GM18867 (cell line): ENCODE measurements around the gene DSCAML1.

Experiments
- ATAC-seq: cut with Tn5 transposase; IDR thresholded peaks from one replicate; pipeline ENCODE4 v1.9.1; 2021; ENCODE audit warnings: mild to moderate bottlenecking, moderate library complexity; ENCODE audit not compliant: unreplicated experiment

DSCAML1 gene

DNA sequence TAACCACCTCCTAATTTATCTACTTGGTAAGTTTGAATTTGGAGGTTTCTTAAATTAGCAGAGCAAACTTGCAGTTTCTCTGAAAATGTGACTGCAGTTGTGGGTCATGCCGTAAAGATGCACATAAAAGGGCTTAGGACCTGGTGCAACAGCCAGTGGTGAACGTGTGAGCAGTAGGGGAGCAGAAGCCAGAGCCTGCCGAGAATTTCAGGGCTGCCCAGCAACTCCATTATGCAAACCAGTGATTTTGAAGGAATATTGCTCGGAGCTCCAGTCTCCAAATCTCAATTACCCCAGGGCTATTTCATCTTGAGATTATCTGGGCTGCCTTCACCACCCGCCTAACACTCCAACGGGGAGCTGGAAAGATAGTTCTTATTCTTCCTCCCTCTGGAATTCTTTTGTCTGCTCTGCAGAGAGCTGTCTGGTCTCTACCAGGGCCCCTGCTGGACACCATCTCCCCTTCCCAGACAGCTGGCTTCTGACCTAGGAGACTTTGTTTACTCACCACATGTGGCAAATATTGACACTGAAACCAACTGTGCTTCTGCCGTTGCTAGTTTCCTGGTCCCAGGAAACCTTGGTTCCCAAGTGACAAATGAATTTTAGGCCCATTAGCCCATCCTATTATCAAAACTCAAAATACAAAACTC is 93.9 kb downstream of the DSCAML1 start:
- ATAC-seq: no peak

DNA sequence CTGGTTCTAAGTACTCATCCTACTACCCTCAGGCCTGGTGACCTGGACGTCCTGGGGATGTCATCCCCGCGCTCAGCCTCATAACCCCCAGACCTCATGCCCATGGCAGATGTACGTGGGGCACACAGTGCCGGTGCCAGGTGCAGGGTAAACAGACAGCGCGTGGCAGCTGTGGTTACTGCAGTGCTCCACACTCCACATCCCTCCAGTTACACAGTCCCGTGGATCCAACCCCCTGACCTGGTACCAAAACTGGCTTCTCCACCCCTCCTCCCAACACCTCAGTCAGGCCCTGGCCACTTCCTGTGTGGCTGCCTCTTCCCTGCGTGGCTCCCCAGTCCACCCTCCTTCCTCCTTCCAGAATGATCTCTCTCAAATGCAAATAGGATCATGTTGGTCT is 95.2 kb downstream of the DSCAML1 start:
- ATAC-seq: no peak

DNA sequence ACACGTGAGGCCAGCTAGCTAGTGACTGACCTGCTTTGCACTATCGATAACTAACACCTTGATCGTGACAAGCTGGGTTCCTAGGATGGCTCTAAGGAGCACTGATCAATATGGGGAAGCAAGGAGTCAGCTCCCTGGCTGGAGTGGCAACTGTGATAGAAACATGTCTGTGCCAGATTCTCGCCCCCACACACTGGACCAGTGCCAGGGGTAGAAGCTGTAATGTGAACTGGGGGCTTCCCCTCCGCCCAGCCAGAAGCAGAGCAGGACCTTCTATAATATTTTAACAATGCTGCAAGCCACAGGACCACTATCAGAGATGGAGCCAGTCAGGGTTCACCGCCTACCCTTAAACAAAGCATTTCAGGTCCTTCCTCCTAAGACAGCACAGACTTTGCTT is 96.5 kb downstream of the DSCAML1 start:
- ATAC-seq: no peak

DNA sequence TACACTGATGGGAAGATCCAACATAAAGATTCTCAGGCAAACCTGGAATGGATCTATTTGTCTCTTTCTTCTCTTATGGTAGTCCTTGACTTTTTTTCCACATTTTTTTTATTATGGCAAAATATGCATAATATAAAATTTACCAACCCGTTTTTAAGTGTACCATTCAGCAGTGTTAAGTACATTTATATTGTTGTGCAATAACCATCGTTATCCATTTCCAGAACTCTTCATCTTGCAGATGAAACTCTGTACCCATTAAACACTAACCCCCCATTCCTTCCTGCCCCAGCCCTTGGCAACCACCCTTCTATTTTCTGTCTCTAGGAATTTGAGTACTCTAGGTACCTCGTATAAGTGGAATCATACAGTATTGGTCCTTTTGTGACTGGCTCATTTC is 99.7 kb downstream of the DSCAML1 start:
- ATAC-seq: no peak

DNA sequence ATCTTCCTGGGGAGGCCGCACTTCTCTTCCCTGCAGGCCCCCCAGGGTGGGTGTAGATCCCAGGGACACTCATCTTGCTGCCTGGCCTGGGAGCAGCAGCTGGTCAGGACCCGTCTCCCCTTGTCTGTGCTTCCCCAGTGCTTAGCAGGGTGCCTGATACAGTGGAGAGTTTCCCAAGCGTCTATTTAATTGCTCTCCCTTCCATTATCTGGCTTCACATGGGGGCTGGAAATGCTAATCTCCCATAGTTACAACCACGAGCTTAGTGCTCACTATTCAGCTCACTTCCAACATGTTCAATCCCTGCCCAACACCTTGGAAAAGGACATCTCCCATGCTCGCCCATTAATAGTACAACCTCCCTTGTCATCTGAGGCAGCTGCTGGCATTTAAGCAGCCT is 100.5 kb downstream of the DSCAML1 start:
- ATAC-seq: no peak

DNA sequence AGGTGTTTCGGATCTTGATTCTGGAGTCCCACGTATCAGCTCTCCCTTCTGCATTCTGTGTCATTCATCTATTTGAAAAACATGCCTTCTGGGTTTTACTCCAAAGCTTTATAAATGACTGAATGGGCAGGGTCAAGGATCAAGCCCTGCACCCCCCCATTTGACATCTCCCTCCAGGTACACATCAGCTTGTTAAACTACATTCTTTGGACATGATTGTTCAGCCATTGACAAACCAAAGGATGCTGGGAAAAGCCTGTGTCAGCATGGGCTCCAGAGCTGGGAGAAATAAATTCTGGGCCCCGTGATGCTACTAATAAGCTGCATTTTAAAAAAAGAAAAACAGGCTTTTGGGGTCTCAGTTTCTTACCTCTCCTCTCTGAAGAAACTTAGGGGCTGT is 103.7 kb downstream of the DSCAML1 start:
- no peak for ATAC-seq

DNA sequence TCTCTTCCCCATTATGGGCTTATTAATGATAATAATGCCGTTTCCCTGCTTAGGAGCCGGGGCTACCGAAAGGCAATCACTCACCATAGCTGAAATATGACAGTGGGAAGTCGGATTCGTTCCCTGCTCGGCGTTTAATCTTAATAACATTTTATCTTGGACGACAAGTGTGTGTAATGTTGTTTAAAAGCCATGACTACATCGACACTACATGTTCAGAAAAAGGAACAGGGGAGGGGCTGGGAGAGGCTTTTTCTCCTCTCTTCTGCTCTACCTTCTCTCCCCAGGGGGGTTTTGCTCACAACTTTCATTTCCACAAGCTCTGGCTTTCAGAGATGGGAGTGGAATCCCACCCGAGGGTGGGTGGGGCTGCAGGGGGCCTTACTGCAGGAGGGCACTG is 105.5 kb downstream of the DSCAML1 start:
- ATAC-seq: no peak

DNA sequence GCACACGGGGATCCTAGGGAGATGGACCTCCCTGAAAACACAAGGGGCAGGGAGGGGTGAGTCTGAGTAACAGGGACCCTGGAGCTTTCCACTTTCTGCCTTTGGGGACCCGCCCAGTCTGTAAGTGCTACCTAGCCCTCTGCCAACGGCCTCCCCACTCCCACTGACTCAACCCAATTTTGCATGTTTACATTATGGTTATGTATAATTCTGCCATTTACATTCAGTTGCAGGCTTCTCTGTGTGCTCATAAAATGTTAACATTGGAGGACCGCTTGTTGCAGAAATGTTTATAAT is 105.8 kb downstream of the DSCAML1 start:
- ATAC-seq: no peak

DNA sequence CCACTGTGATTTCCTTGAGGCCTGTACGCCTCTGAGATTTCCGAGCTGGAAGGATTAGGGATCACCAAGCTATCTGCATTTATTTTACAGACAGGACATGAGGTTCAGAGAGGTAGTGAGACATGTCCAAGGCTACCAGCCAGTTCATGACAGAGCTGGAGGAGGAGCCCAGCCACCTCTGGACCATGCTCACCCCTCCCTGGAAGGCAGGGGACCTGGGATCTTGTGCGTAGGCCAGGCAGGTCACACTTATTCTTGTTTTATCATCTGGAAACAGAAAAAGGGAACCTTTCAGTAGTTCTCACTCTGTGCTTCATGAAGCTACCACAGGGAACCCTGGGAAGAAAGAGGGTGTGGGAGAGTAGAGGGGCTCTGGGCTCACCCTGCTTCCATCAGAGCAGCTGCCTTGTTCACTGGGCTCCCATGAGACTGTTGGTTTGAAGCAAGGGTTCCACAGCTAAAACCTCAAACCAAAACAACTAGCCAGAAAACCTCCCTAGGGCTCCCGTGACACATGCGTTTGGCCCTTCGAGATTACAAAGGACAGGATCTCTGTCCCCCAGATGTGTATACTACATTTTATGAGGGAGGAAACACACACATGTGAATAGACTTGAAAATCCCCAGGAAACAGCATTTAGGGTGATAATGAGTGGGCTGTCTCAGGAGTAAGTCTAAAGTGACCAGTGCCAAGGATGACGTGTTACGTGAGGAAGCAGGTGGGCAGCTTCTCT is 106.4 kb downstream of the DSCAML1 start:
- ATAC-seq: no peak

DNA sequence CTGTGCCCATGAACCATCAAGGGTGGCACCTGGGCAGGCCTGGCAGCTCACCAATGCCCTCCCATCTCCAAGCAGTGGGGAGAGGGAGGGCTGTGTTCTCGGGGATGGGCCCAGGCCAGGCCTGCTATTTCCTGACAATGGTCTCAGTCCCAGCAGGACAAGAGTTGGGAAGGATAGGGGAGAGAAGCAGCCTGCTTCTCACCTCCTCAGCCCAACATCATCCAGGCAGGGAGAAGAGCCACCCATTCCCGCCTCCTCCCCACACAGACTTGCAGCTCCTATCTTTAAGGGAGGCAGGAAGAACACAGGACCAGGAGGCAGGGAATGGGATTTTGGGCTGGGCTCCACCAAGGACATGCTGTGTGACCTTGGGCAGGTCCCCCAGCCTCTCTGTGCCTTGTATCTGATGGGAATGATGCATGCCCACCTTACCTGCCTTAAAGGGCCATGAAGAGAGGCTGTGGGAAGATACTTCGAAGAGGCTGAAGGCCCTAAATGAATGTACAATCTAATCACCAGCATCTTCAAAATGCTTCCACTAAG is 108.7 kb downstream of the DSCAML1 start:
- no peak for ATAC-seq

DNA sequence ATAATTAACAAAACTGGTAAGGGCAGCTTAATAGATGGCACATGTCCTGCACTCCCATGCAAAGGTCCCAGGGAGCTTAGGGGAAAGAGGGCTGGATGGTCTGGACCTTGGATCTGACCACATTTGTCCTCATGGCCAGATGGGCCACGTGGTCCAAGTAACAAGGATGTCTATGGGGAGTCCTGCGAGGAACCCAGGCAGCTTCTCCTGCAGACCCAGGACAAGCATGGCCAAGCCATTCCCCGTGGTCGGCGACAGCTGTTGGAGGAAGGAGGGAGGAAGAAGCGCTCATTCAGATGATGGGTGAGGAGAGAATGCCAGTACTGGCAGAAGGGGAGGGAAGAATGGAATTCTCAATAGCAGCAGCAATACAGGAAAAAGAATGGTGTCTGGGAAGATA is 109.2 kb downstream of the DSCAML1 start:
- no peak for ATAC-seq

DNA sequence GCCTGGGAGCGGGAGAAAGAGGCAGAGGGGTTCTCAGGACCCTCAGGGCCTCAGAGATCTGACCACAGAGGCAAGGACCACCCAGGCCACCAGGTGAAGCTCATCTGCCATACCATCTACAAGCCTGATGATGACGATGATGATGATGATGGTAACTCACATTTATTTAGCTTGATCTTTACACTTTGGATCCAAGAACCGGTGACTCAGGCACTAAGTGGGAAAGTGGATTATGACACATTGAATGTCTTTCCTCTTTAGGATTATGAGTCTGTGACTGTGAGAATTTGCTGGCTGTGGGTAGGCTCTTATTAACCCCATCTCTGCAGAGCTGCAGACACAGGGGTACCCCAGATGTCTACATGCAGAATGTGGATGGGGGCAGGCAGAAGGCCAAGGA is 110.3 kb downstream of the DSCAML1 start:
- ATAC-seq: no peak

DNA sequence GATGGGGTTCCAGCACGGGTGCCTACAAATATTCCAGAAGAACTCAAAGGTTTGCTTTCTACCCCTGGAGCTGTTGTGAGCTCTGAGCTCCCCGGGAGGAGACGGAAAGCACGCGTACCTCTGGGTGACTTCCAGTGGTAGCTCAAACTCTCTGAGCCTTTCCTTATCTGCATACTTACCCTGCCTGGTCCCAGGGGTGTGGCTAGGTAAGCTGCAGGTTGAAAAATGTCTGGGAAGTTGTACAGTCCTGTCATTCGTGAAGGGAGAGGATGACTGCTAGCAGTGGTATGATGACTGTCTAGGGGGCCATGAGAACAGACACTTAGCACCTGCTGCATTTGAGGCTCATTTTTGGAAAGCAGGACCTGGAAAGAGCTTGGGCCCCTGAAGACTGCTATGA is 111.5 kb downstream of the DSCAML1 start:
- no peak for ATAC-seq

DNA sequence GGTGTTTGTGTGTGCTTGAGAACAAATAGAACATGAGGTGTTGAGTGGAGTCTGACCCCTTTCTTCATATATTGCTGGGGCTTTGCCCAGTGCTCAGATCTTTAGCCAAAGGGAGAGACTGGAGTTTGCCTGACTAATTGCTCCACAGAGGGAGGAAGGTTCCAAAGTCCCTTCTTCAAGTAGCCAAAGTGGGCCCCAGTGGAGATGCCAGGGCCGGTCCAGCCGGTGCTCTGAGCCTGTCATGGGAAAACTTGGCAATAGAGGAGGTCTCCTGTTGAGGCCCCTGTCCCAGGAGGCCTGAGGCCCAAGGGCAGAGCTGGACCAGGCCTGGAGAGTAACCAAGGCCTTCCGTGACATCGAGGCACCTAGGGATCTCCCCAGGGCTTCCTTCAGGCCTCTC is 112.3 kb downstream of the DSCAML1 start:
- ATAC-seq: no peak

DNA sequence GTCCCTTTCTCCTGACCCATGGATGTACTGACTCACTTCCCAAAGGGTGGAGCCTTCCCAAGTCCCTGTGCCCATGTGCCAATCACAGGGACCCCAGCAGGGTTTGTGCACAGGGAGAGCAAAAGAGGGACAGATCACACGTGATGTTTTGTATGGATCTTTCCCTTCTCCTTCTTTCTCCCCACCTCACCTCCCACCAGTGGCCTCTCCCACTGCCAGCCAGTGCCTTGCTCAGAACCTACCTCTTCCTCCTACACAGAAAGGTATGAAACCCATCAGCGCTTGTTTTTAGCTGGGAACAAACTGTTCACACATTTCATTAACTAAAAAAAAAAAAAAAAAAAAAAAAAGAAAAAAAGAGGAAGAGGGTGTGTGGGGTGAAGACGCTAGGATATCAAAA is 112.9 kb downstream of the DSCAML1 start:
- ATAC-seq: no peak

DNA sequence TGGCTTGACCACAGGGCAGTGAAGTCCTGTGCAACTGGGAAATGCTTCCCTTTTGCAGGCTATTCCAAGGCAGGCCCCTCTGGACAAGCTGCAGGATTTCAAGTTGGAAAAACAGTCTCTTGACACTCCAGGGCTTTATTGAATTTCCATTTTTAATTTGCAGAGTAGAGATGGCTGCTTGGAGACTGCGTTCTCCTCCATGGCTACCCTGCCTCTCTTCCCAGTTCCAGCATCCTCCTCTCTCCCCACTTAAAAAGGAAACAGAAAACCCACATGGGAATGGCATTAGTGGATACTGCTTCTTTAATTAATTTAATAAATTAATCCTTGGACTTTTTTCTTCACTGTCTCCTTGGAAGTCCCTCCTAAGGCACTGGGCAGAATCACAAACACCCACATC is 115.6 kb downstream of the DSCAML1 start:
- ATAC-seq: no peak

DNA sequence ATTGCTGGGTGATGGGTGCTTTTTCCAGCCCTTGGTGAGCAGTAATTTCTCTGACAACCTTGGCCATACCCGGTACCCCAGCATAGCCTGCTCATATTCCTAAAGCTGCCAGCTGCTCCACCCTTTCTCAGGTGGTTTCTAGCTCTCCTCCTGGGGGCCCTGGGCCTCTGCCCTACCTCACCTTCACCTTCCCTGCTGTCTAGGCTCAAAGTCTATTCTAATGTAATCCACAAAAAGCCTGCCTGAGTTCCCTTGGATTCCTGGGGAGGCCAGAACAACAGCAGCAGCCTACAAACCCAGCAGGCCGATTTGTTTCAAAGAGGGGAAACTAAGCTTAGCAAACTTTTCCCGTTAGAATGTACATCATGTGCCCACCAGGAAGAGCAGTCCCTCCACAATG is 117.6 kb downstream of the DSCAML1 start:
- no peak for ATAC-seq

DNA sequence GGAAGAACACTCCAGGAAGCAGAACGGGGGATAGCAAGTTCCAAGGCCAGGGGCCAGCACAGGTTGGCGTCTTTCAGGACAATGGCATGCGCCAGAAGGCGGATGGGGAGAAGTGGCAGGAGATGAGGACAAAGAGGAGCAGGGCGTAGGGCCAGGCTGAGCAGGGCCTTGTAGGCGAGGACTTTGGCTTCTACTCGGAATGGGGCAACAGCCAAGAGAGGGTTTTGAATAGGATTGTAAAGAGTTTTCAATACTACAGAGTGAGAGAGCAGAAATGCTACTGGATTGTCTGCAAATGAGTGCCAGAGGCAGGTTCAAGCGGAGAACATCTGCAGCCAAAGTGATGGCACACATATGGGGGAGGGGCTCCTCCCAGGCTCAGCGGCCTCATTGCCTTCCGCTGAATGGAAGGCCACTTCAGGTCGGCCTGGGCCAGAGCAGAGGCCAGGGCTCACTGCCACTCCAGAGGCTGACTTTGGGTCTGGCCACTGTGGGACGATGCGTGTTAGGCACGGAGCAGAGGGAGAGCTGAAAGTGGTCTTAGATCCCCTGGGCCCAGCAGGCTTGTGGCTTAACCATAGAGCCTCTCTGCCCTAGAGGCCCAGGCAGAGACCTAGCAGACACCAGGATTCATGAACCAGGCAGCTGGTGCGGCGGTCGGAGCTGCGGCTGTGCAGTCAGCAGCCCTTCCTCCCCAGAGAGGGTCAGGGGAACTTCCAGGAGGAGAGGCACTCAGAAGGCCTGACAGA is 118.2 kb downstream of the DSCAML1 start:
- no peak for ATAC-seq

DNA sequence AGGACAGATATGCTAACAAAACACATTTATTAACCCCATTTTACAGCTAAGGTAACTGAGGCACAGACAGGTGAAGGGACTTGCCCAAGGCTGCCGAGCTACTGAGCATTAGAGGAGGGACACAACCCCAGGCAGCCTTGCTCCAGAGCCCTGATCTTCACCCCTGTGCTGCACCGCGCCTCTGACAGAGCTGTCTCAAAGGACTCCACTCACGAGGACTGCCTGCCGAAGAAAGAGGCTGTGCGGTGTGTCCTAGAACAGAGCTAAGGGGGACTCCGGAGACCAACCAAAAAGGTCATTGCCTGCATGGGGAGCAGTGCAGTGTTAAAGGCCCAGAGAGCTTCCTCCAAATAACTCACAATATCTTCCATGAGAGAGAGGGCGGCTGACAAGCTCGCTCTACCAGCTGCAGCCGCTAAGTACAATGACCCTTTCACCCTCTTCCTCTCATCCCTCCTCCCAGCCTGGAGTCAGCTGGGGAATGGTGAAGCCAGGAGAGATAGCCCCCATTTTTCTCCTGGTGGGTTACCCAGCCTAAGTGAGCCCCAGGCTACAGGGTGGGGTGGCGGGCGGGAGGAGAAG is 119.2 kb downstream of the DSCAML1 start:
- ATAC-seq: no peak

DNA sequence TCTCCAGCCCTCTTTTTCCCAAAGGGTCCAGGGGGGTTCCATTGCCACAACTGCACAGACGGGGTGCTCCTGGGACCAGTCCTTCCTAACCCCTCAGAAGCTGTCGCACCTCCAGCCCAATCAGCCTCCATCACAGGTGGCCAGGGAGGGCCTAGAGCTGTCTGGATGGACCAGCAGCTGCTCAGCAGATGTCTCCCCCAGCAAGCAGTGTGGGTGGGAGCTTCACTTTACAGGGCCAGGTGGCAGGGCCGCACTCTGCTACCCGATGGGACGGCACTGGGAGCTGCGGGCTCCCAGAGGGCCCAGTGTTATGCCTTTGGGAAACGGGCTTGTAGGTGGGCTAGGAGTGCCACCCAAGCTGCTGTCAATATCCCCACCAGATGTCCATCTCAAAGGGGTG is 120.5 kb downstream of the DSCAML1 start:
- ATAC-seq: no peak

DNA sequence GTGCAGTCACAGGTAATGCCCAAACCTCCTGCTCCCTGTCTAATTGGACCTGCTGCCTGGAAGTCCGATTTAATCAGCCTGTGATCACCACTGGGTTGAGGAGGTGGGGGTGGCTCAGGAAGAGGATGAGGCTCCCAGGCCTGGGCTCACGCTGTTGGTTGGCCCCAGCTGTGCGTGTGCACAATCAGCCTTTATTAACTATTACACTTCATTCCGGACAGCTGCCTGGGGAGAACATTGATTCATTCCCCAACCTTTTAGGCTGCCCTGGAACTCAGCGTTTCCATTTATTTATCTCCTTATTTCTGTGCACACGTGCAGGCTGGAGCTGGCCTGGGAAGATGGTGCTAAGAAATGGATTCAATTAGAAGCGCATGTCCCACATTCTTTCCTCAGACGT is 123.4 kb downstream of the DSCAML1 start:
- ATAC-seq: no peak

DNA sequence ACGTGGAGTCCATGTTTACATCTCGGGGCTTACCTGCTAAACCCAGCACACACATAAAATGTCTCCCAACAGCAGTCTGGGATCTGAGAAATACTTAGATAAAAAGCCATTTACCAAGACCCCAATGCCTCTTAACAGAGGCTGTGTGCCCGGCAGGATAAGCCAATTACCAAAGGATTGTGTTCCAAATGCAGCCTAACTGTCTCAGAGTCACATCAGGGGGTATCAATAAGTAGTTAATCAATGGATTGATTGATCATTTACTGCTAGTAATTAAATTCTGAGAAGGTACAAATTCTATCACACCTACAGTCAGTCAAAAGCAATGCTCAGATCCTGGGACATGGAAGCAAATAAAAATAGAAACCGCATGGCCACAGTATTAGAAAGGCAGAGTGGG is 125.6 kb downstream of the DSCAML1 start:
- ATAC-seq: no peak
